Activated T-cell treated with anti-CD3 and anti-CD28 coated beads, Interleukin-2, amount 50 U/mL, for 72 hours (primary cell): ENCODE results near the gene STRADB. TPM values are rescaled to one million over a fixed set of nuclear protein-coding genes. Genes with fewer than 3 reads are reported as not detected.
A peak's percentile ranks its signal among the peaks of the same experiment; 100 is the strongest.

Experiments
- ATAC-seq, 2 donors: fragments of 150-1000 bp; cut with Tn5 transposase; replicated peaks in 1 of 2; 2 replicates each; pipeline ENCODE4 v1.10.0; 2021; ENCODE audit warnings: moderate library complexity in 2 of 2, mild to moderate bottlenecking in 1 of 2
- DNase-seq, 2 donors: peaks; one replicate each; pipeline ENCODE4 v3.0.0; 2021 to 2022; ENCODE audit warnings: mixed read lengths in 1 of 2
- H3K27ac Mint-ChIP-seq: one replicate; pipeline ENCODE4 v1.8.0; 2022; ENCODE audit warnings: mild to moderate bottlenecking, moderate library complexity, mixed read lengths
- H3K27me3 Mint-ChIP-seq: one replicate; pipeline ENCODE4 v1.8.0; 2022; ENCODE audit warnings: low read depth, mixed read lengths
- H3K36me3 Mint-ChIP-seq, 2 donors: one replicate each; pipeline ENCODE4 v1.8.0; 2022; ENCODE audit warnings: mixed read lengths in 2 of 2, mild to moderate bottlenecking in 1 of 2; ENCODE audit not compliant: insufficient read depth in 2 of 2
- H3K4me1 Mint-ChIP-seq: one replicate; pipeline ENCODE4 v1.8.0; 2022; ENCODE audit warnings: low read depth, mixed read lengths
- H3K4me3 Mint-ChIP-seq, 2 donors: one replicate each; pipeline ENCODE4 v1.8.0; 2022; ENCODE audit warnings: mild to moderate bottlenecking in 2 of 2, mixed read lengths in 2 of 2, moderate library complexity in 2 of 2
- H3K9me3 Mint-ChIP-seq, 2 donors: one replicate each; pipeline ENCODE4 v1.8.0; 2022; ENCODE audit warnings: mixed read lengths in 2 of 2
- total RNA-seq, 2 donors: library from RNA; stranded (reverse); gene quantifications; one replicate each; pipeline ENCODE4 v1.2.3, GENCODE V29; 2022

Gene STRADB, protein sequence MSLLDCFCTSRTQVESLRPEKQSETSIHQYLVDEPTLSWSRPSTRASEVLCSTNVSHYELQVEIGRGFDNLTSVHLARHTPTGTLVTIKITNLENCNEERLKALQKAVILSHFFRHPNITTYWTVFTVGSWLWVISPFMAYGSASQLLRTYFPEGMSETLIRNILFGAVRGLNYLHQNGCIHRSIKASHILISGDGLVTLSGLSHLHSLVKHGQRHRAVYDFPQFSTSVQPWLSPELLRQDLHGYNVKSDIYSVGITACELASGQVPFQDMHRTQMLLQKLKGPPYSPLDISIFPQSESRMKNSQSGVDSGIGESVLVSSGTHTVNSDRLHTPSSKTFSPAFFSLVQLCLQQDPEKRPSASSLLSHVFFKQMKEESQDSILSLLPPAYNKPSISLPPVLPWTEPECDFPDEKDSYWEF
- 10 to 100 TPM; 26.7 to 30.4 TPM for total RNA-seq

DNA sequence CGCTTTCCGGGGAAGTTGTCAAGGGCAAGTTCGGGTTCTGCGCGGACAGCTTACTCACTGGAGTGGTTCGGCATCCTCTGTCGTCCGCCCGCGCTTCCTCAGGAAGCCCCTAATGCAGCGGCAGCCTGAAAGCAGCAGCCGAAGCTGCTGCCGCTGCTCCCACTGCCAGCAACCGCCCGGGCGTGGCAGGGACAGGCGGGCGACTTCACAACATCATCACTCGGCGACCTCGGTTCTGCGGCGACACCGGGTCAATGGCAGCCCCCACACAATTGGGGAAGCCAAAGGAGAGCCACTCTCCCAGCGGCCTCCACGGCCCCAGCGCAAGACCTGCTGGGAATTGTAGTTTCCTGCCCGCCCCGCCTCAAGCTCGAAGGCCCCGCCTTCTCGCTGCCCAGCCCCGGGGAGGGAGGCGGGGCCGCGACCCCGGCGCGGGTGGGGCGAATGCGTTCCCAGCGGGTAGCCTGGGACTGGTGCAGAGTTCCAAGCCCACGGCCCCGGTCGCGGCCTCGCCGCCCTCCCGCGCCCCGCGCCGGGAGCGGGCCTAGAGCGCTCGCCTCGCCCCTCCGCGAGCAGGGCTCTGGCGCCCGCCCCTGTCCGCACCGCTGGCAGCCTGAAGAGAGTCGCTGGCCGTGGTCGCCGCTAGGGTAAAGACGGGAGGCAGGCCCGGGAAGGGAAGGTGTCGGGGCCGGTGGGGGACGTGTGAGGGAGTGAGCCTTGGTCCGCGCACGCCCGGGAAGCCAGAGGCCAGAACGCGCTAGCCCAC, at the start of gene STRADB, which contains the start of gene TRAK2:
Gene STRADB (plus strand): TSS at position 449 of the 766 bp plus-strand sequence. CDS start 3,101 bp downstream, outside the sequence.
Gene TRAK2 (minus strand): TSS at position 167 of the 766 bp plus-strand sequence. CDS start 30,951 bp downstream, outside the sequence.
- Mint-ChIP-seq H3K4me1 (peaks cover 48% of the 10 kb centered on the region), H3K36me3 (peaks cover 3 to 5% of the 10 kb centered on the region in 2 donors), H3K27ac (peak within 1 kb of the TSS; percentile 89), H3K27me3 (no peaks in the 10 kb centered on the region), H3K4me3 (peak within 1 kb of the TSS; percentile 98), H3K9me3 (no peaks in the 10 kb centered on the region)
- DNase-seq (peak; percentile 96 to 98), ATAC-seq (peak; percentile 89 to 90)

DNA sequence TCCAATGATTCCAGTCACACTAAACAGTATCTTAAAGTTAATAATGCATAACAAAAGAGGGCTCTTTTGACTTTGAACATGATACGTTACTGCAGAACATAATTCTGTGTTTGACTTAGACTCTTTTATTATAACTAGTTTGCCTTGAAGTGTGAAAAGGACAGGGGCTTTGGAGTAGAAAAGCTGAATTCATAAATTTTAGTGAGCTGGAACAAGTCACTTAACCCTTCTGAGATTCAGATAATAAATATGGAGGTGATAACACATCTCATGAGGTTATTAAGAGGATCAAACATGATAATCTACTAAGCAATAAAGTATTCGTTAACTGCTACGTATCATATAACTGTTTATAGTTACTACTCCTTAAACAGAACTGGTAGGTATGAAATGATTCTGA, 49.7 kb upstream of the STRADB start:
- H3K4me1 Mint-ChIP-seq = peaks cover 39% of the 10 kb centered on the region
- H3K4me3 Mint-ChIP-seq = no peak overlapping the region
- H3K27me3 Mint-ChIP-seq = no peaks in the 10 kb centered on the region
- peaks cover 4 to 7% of the 10 kb centered on the region in 2 donors for H3K36me3 Mint-ChIP-seq
- no peak overlapping the region for H3K27ac Mint-ChIP-seq
- H3K9me3 Mint-ChIP-seq = no peaks in the 10 kb centered on the region
- ATAC-seq (no peak), DNase-seq (no peak)

DNA sequence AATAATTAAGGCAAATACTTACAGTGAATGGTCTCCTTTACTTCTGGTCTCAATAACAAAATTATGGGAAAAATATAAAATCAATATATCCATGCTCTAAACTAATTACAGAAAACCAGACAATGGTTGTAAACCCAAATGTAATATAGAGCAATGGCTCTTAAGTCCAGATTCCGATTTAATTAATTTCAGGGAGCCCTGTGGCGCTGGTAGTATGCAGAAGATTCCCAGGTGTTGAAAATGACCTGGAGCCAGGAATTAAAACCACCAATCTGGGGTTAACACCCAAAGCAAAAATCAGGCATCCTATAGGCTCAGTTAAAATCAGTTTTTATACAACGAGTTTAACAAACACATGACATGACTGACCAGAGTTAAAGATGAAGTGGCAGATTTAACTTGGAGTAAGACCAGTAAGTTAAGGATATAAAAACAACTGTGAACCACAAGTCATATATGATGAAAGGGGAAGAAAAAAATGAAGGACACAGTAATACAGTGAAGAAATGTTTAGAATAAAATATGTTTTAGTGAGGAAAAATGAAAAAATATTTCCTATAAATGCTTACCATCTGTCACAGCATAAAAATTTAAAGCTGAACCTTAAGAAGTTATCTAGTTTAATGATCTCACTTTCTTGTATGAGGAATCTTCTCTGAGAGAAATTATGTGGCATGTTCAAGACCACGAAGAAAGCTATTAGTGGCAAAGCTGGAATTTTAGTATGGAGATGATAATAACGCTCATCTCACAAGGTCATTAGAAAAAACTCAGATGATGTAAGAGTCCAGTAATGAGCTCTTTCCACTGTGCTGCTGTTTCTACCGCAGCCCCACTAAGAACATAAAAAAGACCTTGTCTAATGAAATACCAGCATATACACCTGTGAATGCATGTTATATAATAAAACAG, 48.6 kb upstream of the STRADB start:
- ATAC-seq (no peak), DNase-seq (no peak)
- H3K9me3 Mint-ChIP-seq = no peaks in the 10 kb centered on the region
- H3K4me1 Mint-ChIP-seq = peaks cover 46% of the 10 kb centered on the region
- H3K4me3 Mint-ChIP-seq = no peak overlapping the region
- no peaks in the 10 kb centered on the region for H3K27me3 Mint-ChIP-seq
- H3K36me3 Mint-ChIP-seq = peaks cover 4 to 6% of the 10 kb centered on the region in 2 donors
- peak overlapping the region; percentile 28 for H3K27ac Mint-ChIP-seq

DNA sequence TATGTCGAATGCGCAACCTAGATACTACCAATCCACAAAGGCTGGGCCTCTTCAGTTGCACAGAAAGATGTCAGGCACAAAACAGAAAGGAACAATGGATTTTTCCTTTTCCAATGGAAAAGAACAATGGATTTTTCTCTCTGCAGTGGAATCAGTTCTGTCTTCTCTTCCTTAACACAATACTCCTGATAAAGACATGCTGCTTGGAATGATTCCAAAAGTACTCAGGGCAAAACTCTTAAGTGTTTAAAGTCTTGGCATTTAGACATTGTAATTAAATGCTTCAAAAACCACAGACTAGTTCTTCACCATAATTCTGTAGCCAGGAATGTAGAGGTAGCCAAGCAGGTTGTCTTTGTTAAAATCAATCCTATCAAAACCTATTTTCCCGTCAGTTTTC, 47.7 kb upstream of the STRADB start:
- Mint-ChIP-seq H3K4me3 (no peak overlapping the region), H3K36me3 (peaks cover 3 to 4% of the 10 kb centered on the region in 2 donors), H3K4me1 (peaks cover 46% of the 10 kb centered on the region), H3K27me3 (no peaks in the 10 kb centered on the region), H3K9me3 (no peaks in the 10 kb centered on the region), H3K27ac (no peak overlapping the region)
- ATAC-seq = no peak
- no peak for DNase-seq

DNA sequence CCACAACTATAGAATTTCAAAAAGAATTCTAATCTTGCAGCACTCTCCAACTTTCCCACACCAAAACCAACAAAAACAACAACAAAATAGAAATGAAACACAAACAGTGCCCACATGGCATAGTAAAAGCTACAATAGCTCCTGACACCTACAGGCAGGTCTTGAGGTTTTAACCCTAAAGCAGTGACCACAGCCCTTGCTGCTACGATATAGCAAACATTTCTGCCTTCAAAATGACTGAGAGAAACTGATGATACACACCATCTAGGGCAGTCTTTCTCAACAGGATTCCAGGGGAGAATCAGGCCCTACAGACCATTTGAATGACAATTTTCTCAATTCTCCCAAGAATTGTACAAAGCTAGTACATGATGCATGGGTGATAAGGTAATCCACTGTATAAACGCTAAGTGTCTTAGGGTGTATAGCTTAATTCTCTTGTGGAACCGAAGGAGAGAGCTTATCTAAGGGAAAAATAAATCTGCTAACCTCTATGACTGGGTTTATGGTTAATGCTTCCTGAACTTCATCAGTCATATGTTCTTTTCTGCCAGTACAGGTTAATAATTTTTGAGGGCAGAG, 46.8 kb upstream of the STRADB start:
- H3K27me3 Mint-ChIP-seq = no peaks in the 10 kb centered on the region
- H3K9me3 Mint-ChIP-seq = no peaks in the 10 kb centered on the region
- H3K4me3 Mint-ChIP-seq = peak overlapping the region in 1 of 2 donors; percentile 33
- peak in 1 of 2 donors; percentile 14 for DNase-seq
- H3K36me3 Mint-ChIP-seq = peaks cover 3 to 4% of the 10 kb centered on the region in 2 donors
- H3K4me1 Mint-ChIP-seq = peaks cover 46% of the 10 kb centered on the region
- ATAC-seq = peak; percentile 82 to 94
- H3K27ac Mint-ChIP-seq = peak overlapping the region; percentile 21

DNA sequence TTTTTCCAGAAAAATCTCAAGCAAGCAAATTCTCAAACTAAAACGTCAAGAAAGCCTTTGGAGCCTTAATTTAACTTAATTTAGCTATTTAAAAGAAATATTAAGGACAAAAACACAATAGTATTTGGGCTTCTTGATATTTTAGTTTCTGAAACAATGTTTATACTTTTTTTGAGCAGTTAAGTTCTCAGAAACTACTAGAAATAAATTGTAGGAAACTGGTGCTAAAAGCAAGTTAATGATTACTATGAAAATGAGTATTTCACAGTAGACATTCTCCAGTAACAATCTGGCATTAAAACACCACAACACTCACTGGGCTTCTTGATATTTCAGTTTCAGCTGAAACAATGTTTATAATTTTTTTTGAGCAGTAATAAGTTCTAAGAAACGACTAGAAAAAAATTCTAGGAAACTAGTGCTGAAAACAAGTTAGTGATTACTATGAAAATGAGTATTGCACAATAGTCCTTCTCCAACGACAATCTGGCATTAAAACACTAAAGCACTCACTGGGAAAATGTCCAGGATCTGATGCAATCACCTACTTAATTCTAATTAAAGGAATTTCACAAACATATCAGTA, 45.4 kb upstream of the STRADB start:
- Mint-ChIP-seq H3K27me3 (no peaks in the 10 kb centered on the region), H3K36me3 (peaks cover 2 to 4% of the 10 kb centered on the region in 2 donors)

DNA sequence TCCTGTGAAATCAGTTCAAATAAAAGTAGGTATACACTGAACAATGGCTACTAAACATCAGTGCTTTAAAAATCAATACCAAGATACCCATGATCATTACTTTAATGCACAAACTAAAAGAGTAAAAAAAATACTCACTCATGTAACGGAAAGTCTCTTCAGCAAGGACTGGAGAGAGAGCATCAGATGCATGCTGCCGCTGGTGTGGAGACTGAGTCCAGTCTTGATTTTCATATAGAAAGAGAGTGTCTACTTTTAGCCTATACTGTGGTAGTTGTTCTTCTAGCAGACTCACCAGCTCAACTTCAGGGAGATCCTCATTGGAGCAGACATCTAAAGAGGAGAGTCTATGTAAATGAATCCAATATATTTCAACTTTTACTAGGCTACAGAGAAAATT, 44.3 kb upstream of the STRADB start:
- ATAC-seq (no peak), DNase-seq (no peak)
- Mint-ChIP-seq H3K4me1 (peaks cover 44% of the 10 kb centered on the region), H3K9me3 (no peaks in the 10 kb centered on the region), H3K36me3 (peaks cover 3 to 4% of the 10 kb centered on the region in 2 donors), H3K4me3 (no peak overlapping the region), H3K27ac (peak overlapping the region; percentile 82), H3K27me3 (no peaks in the 10 kb centered on the region)

More for the DNA sequence above, 45.4 kb upstream of the STRADB start:
- peak; percentile 32 to 36 for ATAC-seq
- DNase-seq = no peak
- peak overlapping the region in 1 of 2 donors; percentile 60 for H3K4me3 Mint-ChIP-seq
- peaks cover 46% of the 10 kb centered on the region for H3K4me1 Mint-ChIP-seq
- peak overlapping the region; percentile 82 for H3K27ac Mint-ChIP-seq
- no peaks in the 10 kb centered on the region for H3K9me3 Mint-ChIP-seq

DNA sequence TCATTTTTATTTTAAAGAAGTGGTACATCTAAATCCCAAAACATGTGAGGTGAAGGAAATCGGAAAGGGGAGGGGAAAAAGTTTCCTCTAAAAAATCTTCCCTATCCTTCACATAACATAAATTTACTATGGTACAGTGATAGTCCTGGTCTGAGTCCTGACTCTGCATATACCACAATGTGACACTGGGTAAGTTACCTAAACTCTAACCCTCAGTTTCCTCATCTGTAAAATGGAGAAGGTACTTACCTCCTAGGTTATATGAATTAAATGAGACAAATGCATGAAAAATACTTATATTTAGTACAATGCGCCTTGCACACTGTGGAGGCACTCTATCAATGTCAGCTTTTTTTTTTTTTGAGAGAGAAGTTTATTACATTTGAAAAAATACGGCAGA, 42.6 kb upstream of the STRADB start:
- ATAC-seq (no peak), DNase-seq (no peak)
- H3K4me1 Mint-ChIP-seq = peaks cover 40% of the 10 kb centered on the region
- no peaks in the 10 kb centered on the region for H3K9me3 Mint-ChIP-seq
- no peaks in the 10 kb centered on the region for H3K27me3 Mint-ChIP-seq
- no peak overlapping the region for H3K4me3 Mint-ChIP-seq
- H3K36me3 Mint-ChIP-seq = peaks cover 3 to 4% of the 10 kb centered on the region in 2 donors
- no peak overlapping the region for H3K27ac Mint-ChIP-seq

DNA sequence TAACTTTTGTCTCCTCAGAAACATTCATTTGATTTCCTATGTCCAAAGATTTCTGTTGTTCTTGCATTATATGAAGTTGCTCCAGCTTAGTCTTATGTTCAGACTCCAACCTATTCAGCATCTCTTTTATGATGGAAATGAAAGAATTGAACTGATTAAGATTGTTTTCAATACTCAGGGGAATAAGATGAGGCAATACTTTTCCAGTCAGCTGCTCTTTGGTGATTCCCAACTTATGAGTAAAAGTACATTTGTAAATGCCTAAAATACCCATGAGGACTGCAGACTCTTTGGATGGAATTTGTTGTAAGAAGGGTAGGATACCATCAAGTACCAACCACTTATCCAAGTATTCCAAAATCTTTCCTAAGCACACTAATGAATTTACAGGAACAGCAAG, 40.1 kb upstream of the STRADB start:
- no peak for ATAC-seq
- H3K9me3 Mint-ChIP-seq = no peaks in the 10 kb centered on the region
- peaks cover 1% of the 10 kb centered on the region in 2 donors for H3K36me3 Mint-ChIP-seq

DNA sequence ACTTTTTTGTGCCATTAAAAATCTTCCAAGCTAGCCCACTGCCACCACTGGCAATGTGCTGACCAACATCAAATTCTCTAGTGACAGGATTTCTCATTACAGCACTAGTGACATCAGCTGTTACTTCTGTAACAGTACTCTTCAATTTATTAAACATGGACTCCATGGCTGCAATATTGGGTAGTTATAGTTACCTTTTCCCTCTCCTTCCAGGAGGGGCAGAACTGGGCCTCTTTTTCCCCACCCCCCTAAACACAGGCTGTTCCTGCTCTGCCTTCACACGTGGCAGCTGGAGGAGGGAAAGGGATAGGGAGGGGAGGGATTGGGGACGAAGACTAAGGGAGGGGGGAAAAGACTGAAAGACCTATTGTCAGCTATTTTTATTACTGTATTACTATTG, 38.4 kb upstream of the STRADB start:
- peaks cover 1 to 3% of the 10 kb centered on the region in 2 donors for H3K36me3 Mint-ChIP-seq
- peaks cover 9% of the 10 kb centered on the region for H3K4me1 Mint-ChIP-seq
- no peak for ATAC-seq

More for the DNA sequence above, 40.1 kb upstream of the STRADB start:
- Mint-ChIP-seq H3K4me1 (peaks cover 19% of the 10 kb centered on the region), H3K27ac (peak overlapping the region; percentile 18), H3K27me3 (no peaks in the 10 kb centered on the region), H3K4me3 (no peak overlapping the region)
- DNase-seq = no peak

DNA sequence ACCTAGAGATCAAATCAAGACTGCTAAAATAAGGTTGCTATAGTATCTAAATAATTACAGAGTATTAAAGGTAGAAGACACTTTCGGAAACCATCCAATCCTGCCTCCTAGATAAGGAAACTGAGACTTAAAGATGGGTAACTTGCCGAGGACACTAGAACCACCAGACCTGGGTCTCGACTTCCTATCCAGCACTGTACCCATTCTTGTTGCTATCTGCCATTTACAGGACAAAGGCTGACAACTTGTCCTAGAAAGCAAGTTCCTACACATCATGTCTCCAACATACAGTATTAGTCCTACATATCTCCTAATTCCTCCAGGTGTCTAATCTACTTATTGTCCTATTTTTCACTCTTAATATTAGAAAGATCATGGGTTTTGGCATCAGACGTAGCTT, 38.0 kb upstream of the STRADB start:
- Mint-ChIP-seq H3K27ac (no peak overlapping the region), H3K36me3 (peaks cover 1 to 3% of the 10 kb centered on the region in 2 donors), H3K4me3 (no peak overlapping the region), H3K27me3 (no peaks in the 10 kb centered on the region), H3K9me3 (no peaks in the 10 kb centered on the region), H3K4me1 (peaks cover 13% of the 10 kb centered on the region)
- DNase-seq = no peak
- no peak for ATAC-seq

More for the DNA sequence above, 38.4 kb upstream of the STRADB start:
- no peak overlapping the region for H3K27ac Mint-ChIP-seq
- H3K27me3 Mint-ChIP-seq = no peaks in the 10 kb centered on the region
- H3K9me3 Mint-ChIP-seq = no peaks in the 10 kb centered on the region
- H3K4me3 Mint-ChIP-seq = no peak overlapping the region
- no peak for DNase-seq
